ENCODE measurements around the gene CLIC1.

Gene CLIC1

DNA sequence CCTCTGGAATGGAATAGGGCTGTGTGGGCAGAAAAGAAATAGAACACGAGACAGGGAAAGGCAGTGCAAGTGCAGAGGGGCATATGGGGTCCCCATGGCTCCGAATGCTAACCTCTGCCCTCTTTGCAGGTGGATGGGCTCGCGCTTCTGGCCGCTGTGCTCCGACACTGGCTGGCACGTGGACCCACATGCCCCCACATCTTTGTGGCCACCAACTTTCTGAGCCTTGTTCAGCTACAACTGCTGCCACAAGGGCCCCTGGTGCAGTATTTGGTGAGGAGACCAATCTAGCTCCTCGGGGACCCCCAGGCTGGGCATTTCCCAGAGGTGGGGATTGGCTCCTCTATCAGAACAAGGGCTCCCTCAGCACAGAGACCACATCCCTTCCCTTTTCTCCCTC is 25.0 kb upstream of the CLIC1 start:
- POLR2A ChIA-PET = no interaction called here
- no peak for TF ChIP-seq FOXA1 (IDR thresholded peaks at IDR 0.05)
- no peak for TF ChIP-seq CTBP1 (IDR thresholded peaks at IDR 0.05; ENCODE audit: borderline replicate concordance)
- TF ChIP-seq SUZ12 (IDR thresholded peaks at IDR 0.05) = no peak
- TF ChIP-seq BHLHE40 (IDR thresholded peaks at IDR 0.05; ENCODE audit: borderline replicate concordance) = no peak
- no peak for TF ChIP-seq FOXM1 (IDR thresholded peaks at IDR 0.05; ENCODE audit: borderline replicate concordance)
- no peak for TF ChIP-seq NFRKB (IDR thresholded peaks at IDR 0.05)
- TF ChIP-seq, protein P1, sequence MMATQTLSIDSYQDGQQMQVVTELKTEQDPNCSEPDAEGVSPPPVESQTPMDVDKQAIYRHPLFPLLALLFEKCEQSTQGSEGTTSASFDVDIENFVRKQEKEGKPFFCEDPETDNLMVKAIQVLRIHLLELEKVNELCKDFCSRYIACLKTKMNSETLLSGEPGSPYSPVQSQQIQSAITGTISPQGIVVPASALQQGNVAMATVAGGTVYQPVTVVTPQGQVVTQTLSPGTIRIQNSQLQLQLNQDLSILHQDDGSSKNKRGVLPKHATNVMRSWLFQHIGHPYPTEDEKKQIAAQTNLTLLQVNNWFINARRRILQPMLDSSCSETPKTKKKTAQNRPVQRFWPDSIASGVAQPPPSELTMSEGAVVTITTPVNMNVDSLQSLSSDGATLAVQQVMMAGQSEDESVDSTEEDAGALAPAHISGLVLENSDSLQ (IDR thresholded peaks at IDR 0.05) = no peak
- TF ChIP-seq FOXK2 (IDR thresholded peaks at IDR 0.05) = no peak
- no peak for TF ChIP-seq TARDBP (IDR thresholded peaks at IDR 0.05)
- TF ChIP-seq ZNF384 (IDR thresholded peaks at IDR 0.05) = no peak
- TF ChIP-seq LEF1 (IDR thresholded peaks at IDR 0.05; ENCODE audit: borderline replicate concordance) = no peak
- no peak for TF ChIP-seq HDGF (IDR thresholded peaks at IDR 0.05; ENCODE audit: borderline replicate concordance)
- no peak for TF ChIP-seq ARNT (IDR thresholded peaks at IDR 0.05)
- no peak for TF ChIP-seq ELF4 (IDR thresholded peaks at IDR 0.05)
- TF ChIP-seq SP1 (IDR thresholded peaks at IDR 0.05) = no peak
- TF ChIP-seq L3MBTL2 (conservative IDR thresholded peaks at IDR 0.05) = no peak
- no peak for DNase-seq (ENCODE audit: extremely low spot score)

DNA sequence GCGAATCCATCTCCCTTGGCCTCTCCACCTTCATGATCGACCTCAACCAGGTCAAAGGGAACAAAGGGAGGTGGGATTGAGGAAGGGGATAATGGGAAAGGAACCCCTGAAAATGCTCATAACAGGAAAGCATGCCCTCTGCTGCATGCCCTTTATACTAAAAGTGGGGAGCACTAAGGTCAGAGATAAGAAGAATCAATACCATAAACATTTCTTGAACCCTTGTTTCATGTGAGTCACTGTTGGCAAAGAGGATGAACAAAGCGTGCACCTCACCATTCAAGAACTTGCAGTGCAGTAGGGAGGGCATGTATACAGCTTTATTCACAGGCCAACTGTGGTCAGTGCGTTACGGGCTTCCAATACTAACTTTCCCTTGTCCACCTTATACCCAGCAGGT is 24.5 kb upstream of the CLIC1 start:
- TF ChIP-seq NFRKB (IDR thresholded peaks at IDR 0.05) = no peak
- TF ChIP-seq ARNT (IDR thresholded peaks at IDR 0.05) = no peak
- CTCF ChIA-PET = interaction anchor here (1.1 kb wide), 1 partner anchor 9 kb away, joined by 3 read pairs; no protein-coding TSS in a partner anchor
- POLR2A ChIA-PET = interaction anchor here (0.9 to 1.0 kb wide), 2 partner anchors 12 to 46 kb away, joined by 3 read pairs; partner anchors contain the start of gene LSM2
- DNase-seq (ENCODE audit: extremely low spot score) = no peak

More for the DNA sequence above, 25.0 kb upstream of the CLIC1 start:
- CTCF ChIA-PET = no interaction called here

DNA sequence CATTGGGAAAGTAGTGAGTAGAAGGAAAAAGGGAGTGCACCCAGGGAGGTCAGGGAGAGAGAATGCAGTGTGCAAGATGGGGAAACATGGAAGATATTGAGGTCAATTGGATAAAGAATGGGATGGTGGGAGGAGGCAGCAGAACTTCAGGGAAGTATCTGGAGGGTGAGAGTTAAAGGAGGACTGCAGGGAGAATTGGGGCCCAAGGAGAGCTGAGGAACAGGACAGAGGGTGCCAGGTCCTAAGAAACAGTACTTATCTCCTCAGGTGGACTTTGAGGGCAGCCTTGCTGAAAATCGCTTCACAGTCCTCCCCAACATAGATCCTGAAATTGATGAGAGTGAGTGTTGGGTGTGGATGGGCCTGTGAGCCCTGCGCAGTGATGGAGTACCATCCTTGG is 22.0 kb upstream of the CLIC1 start:
- POLR2A ChIA-PET = interaction anchor here (0.6 to 2.7 kb wide), 3 partner anchors 18 to 29 kb away, joined by 4 to 22 read pairs (median 5); partner anchors contain the start of genes DDAH2 and MSH5
- TF ChIP-seq FOXK2 (IDR thresholded peaks at IDR 0.05) = no peak
- TF ChIP-seq SP1 (IDR thresholded peaks at IDR 0.05) = no peak
- TF ChIP-seq LEF1 (IDR thresholded peaks at IDR 0.05; ENCODE audit: borderline replicate concordance) = no peak
- TF ChIP-seq ARNT (IDR thresholded peaks at IDR 0.05) = no peak
- no peak for TF ChIP-seq SUZ12 (IDR thresholded peaks at IDR 0.05)
- no peak for TF ChIP-seq FOXA1 (IDR thresholded peaks at IDR 0.05)
- TF ChIP-seq HDGF (IDR thresholded peaks at IDR 0.05; ENCODE audit: borderline replicate concordance) = no peak
- TF ChIP-seq ZNF384 (IDR thresholded peaks at IDR 0.05) = no peak
- TF ChIP-seq CTBP1 (IDR thresholded peaks at IDR 0.05; ENCODE audit: borderline replicate concordance) = no peak
- TF ChIP-seq NFRKB (IDR thresholded peaks at IDR 0.05) = no peak
- no peak for TF ChIP-seq L3MBTL2 (conservative IDR thresholded peaks at IDR 0.05)
- no peak for TF ChIP-seq ELF4 (IDR thresholded peaks at IDR 0.05)
- TF ChIP-seq TARDBP (IDR thresholded peaks at IDR 0.05) = no peak
- TF ChIP-seq, protein P1 (IDR thresholded peaks at IDR 0.05) = no peak
- TF ChIP-seq FOXM1 (IDR thresholded peaks at IDR 0.05; ENCODE audit: borderline replicate concordance) = no peak
- no peak for TF ChIP-seq BHLHE40 (IDR thresholded peaks at IDR 0.05; ENCODE audit: borderline replicate concordance)
- CTCF ChIA-PET = interaction anchor here (0.6 kb wide), 1 partner anchor 26 kb away, joined by 3 read pairs; no protein-coding TSS in a partner anchor
- no peak for DNase-seq (ENCODE audit: extremely low spot score)

DNA sequence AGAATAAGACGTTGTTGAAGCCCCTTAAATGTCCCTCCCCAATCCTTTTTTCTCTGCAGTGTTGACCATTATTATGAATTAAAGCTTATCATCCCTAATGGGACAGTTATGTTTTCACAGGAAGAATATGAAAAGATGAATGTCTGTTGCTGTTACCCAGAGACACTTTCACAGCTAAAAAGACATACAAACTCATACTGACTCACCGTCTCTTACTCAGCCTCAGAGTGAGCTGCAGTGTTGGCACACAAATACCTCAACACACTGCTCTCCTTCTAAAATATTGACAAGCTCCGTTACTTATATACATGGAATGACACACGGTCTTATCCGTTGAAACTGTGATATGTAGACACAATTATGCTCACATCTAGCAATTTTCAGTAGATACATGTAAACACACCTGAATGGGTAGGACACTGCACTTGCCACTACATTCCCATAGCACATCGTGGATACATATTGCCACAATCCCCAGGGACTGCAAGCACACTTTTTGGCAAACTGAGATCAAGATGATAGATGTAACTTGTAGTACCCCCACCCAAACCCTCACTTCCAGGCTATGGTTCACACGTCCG is 16.5 kb upstream of the CLIC1 start:
- DNase-seq (ENCODE audit: extremely low spot score) = no peak
- ChIA-PET CTCF (interaction anchor here (1.3 to 2.5 kb wide), 2 partner anchors 17 to 23 kb away, joined by 3 to 7 read pairs; no protein-coding TSS in a partner anchor), POLR2A (interaction anchor here (0.6 to 5.3 kb wide), 7 partner anchors 13 to 205 kb away, joined by 3 to 57 read pairs (median 3); partner anchors contain the start of genes CLIC1, HSPA1B, MSH5 and NFKBIL1)
- no peak for TF ChIP-seq FOXM1 (IDR thresholded peaks at IDR 0.05; ENCODE audit: borderline replicate concordance)
- TF ChIP-seq, protein P1 (IDR thresholded peaks at IDR 0.05) = no peak
- no peak for TF ChIP-seq HDGF (IDR thresholded peaks at IDR 0.05; ENCODE audit: borderline replicate concordance)
- no peak for TF ChIP-seq LEF1 (IDR thresholded peaks at IDR 0.05; ENCODE audit: borderline replicate concordance)
- TF ChIP-seq SP1 (IDR thresholded peaks at IDR 0.05) = no peak
- TF ChIP-seq FOXA1 (IDR thresholded peaks at IDR 0.05) = no peak
- no peak for TF ChIP-seq L3MBTL2 (conservative IDR thresholded peaks at IDR 0.05)
- TF ChIP-seq ELF4 (IDR thresholded peaks at IDR 0.05) = no peak
- no peak for TF ChIP-seq ZNF384 (IDR thresholded peaks at IDR 0.05)
- TF ChIP-seq BHLHE40 (IDR thresholded peaks at IDR 0.05; ENCODE audit: borderline replicate concordance) = no peak
- TF ChIP-seq FOXK2 (IDR thresholded peaks at IDR 0.05) = no peak
- TF ChIP-seq NFRKB (IDR thresholded peaks at IDR 0.05) = no peak

DNA sequence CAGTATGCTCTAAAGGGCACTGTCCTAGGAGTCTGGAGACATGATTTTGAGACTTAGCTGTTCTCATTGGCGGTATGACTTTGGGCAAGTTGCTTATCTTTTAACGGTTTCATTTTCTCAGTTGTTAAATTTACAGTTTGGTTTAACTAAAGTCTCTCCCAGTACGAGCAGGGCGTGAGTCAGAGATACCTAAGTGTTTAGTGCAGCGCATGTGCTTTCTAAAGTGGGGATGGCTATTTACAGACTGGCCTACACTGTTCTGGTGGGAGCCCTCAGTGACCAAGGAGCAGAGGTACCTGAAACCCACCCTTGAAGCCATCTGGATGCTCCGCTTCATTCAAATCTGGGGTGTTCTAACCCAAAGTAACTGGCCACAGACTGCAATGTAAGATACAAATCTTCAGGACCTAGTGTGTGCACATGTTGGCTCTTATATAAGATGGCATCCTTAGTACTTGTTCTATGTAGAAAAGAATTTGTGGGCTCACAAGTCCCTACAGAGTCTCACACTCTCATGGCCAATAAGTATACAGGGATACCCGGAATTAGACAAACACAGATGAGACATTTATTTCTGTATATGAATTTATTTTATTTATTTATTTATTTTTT is 14.2 kb upstream of the CLIC1 start:
- POLR2A ChIA-PET = interaction anchor here (1.0 to 5.3 kb wide), 2 partner anchors 12 to 20 kb away, joined by 3 to 57 read pairs; partner anchors contain the start of genes CLIC1 and MSH5
- TF ChIP-seq BHLHE40 (IDR thresholded peaks at IDR 0.05; ENCODE audit: borderline replicate concordance) (no peak), ELF4 (IDR thresholded peaks at IDR 0.05) (no peak), TARDBP (IDR thresholded peaks at IDR 0.05) (no peak), FOXA1 (IDR thresholded peaks at IDR 0.05) (no peak), NFRKB (IDR thresholded peaks at IDR 0.05) (no peak), FOXM1 (IDR thresholded peaks at IDR 0.05; ENCODE audit: borderline replicate concordance) (no peak), ZNF384 (IDR thresholded peaks at IDR 0.05) (no peak), ARNT (IDR thresholded peaks at IDR 0.05) (no peak), HDGF (IDR thresholded peaks at IDR 0.05; ENCODE audit: borderline replicate concordance) (no peak), L3MBTL2 (conservative IDR thresholded peaks at IDR 0.05) (no peak), SP1 (IDR thresholded peaks at IDR 0.05) (no peak), LEF1 (IDR thresholded peaks at IDR 0.05; ENCODE audit: borderline replicate concordance) (no peak), CTBP1 (IDR thresholded peaks at IDR 0.05; ENCODE audit: borderline replicate concordance) (no peak), FOXK2 (IDR thresholded peaks at IDR 0.05) (no peak), SUZ12 (IDR thresholded peaks at IDR 0.05) (no peak)
- TF ChIP-seq, protein P1 (IDR thresholded peaks at IDR 0.05) = no peak
- no peak for DNase-seq (ENCODE audit: extremely low spot score)
- CTCF ChIA-PET = no interaction called here
